Stromal cell of bone marrow (primary cell): Measurements from ENCODE around the gene APRT.

Experiments
- DNase-seq: peaks from one replicate; pipeline ENCODE4 v3.0.0-alpha.2; 2012; ENCODE audit warnings: low read depth

The APRT gene

GRCh38 chr16:88811769-88812512 is at the start of gene APRT:
TSS of gene APRT (minus strand) at chr16:88811928. CDS start at chr16:88811899, 29 bp downstream.
- peak; percentile 84 for DNase-seq

DNA sequence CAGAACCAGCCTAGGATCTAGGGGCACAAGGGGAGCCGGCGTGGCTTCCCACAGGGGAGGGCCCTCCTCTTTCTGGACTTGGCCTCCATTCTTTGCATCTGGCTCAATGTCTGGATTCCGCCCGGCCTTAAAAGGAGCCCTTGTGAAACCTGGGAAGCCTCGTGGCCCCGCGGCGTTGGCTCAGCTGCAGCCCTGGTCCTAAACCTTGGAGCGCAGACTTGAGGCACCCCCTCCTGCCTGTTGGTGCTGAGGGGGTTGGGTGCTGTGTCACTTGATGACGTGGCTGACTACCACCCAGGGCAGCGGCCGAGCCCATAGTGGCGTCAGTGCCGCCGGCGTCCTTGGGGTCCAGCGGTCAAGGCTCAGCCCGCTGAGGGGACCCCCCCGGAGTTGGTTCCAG is 49.6 kb upstream of the APRT start:
- DNase-seq: no peak

GRCh38 chr16:88859381-88860091 is 47.8 kb upstream of the APRT start:
- DNase-seq: no peak

DNA sequence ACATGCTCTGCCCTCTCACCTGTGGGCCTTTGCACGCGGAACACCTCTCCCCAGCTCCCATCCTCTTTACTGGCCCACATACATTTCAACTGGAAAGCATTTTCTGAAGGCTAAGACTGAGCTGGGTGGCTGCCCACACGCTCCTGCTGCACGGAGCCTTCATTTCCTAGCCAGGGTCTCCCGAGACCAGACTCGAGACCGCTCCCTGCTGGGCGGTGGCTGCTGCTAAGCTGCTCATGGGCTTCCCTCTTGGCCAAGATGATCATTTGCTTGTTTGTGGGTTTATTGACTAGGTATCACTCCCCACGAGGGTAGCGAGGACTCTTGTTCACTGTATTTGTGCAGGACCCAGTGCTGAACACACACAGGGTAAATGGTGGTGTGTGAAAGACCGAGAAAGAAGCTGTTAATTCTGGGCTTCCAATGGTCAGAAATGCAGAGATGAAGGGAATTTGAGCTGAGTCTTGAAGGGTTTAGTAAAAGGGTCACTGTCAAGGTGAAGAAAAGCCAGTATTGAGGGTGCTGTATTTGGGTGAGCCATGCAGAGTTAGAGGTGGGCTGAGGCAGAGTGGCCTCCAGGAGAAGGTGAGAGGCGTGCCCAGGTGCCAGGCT is 46.1 kb upstream of the APRT start:
- peak; percentile 60 for DNase-seq

- peak; percentile 85 for DNase-seq
Observed at GRCh38 chr16:88856828-88857727, 45.4 kb upstream of the APRT start, which contains the start of the genes GALNS and TRAPPC2L. TSS of gene GALNS (minus strand) at chr16:88856947. CDS start at chr16:88856877, 70 bp downstream. TSS of gene TRAPPC2L (plus strand) at chr16:88857127. CDS start at chr16:88857151, 24 bp downstream.

DNA sequence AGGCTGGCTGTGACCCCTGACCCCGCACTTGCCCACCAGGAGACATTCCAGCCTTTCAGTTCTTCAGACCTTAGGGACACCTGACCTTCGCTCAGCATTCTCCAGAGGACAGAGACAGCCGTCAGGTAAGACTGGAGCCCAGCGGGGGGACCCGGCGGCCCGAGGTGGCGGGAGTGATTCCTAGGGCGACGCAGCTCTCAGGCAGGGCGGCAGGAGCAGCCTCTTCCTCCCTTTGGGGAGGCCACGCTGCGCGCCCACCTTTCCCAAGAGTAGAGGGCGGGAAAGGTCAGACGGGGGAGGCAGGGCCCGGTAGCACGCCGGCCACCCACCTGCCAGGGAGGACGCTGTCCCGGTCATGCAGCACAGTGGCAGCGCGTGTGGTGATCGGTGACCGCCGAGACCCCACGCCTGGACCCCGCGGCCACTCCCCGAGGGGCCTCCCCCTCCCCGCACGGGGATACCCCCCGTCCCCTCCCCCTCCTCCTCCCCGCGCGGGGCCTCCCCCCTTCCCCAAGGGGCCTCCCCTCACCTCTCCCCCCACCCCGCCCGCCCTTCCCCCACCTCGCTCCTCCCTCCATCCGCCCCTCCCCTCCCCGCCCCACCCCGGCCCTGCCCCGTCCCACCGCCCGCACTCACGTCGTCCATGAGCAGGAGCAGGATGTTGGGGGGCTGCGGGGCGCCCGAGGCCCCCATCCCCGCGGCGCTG is 44.5 kb upstream of the APRT start:
- no peak for DNase-seq

GRCh38 chr16:88855736-88856121 is 44.0 kb upstream of the APRT start:
- no peak for DNase-seq

- no peak for DNase-seq
Observed at GRCh38 chr16:88855176-88855575, 43.4 kb upstream of the APRT start.

DNA sequence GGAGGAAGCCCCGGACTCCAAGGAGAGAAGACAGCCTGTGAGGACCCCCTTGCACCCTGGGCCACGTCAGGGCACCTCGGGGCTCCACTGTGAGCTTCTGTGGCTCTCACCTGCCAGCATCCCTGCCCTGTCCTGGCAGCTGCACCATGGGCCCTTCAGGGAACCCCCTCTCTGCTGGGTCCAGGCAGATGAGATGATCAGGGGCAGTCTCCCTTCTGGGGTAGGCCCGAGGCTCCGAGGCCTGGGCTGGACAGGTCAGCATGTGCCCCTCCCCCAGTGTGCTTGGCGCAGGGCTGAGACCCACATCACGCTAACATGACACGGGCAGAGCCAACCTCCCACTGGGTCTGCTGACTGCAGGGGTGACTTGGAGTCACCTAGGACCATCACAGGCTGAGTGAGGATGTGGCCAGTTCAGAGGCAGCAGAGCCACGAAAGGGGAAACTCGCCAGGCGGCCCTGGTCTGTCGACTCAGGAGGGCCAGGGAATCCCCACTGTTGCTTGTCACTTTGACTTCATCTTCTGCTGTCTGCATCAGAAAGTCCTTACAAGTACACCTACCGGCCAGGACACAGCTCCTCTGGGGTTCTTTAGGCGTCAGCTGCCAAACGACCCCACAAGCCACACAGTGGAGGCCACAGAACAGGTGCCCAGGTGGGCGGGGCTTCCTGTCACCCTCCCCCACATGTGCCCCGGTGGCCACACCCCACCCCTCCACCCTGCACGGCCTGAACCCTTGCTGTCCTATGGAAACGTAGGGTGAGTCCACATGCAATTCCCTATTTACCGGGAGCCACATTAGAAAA is 42.8 kb upstream of the APRT start:
- no peak for DNase-seq

- DNase-seq: no peak
Observed at GRCh38 chr16:88853325-88853941, 41.7 kb upstream of the APRT start.

DNA sequence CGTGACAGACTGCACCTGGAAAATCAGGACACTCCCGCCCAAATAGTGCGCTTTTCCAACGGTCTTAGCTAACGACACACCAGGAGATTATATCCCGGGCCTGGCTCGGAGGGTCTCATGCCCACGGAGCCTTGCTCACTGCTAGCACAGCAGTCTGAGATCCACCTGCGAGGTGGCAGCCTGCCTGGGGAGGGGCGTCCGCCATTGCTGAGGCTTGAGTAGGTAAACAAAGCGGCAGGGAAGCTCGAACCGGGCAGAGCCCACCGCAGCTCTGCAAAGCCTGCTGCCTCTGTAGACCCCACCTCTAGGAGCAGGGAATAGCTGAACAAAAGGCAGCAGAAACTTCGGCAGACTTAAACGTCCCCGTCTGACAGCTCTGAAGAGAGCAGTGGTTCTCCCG is 39.9 kb upstream of the APRT start:
- no peak for DNase-seq

DNA sequence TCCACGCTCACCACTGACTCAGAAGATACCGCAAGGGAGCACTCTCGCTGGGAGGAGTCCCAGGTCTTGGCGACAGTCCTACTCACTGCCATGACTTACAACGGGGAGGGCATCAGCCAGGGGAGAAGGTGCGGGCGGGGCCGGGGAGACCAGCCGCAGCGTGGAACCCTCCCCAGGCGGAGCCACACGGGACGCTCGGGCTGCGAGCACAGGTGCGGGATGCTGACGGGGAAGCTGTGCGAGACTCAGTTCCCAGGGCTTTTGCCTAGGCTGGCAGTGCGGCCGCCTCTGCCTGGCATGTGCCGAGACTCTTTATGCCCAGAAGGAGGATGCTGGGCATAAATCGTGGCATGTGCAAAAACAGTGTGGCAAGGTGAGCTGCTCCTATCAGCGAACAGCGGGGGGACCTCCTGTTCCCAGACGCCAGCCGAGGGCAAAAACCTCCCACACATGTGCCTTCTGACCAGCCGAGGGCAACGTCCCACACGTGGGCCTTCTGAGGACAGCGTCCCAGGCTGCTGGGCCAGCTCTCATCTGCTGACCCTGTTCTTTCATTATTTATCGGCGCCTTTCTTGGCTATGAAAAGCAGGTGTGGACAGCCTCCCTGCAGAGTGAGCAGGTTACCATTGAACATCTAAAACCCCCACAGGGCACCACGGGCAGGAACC is 38.9 kb upstream of the APRT start:
- DNase-seq: no peak

DNA sequence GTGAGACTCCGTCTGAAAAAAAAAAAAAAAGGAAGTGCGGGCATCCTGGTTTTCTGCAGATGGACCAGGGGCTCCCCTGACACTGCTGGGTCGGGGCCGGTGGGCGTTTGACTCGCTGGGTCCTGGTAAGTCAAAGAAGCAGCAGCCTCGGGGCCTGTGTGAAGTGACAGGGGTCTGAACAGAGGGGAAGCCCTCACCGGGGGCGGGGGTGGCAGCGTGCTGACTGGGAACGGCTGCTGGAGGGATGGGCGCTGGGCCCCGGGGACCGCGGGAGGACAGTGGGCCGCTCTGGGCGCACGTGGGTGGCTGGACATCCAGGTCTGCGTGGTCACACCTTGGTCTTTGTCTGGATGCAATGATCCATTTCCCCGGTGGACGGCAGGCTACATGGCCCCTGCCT is 36.8 kb upstream of the APRT start:
- no peak for DNase-seq

DNA sequence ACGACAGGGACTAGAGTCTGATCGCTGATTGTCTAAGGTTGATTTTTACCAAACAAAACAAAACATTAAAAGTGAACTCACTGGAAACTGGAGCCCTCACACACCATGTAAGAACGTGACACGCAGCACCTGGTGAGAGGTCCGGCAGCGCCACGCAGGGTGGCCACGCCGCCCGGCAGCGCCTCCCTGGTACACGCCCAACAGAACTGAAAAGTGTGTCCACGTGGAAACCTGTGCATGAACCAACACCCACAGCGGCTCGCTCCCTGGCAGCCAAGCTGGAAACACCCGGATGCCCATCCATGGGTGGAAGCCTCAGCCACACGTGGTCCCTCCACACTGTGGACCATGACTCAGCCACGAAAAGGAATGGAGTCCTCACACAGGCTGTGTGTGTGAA is 35.9 kb upstream of the APRT start:
- no peak for DNase-seq

DNA sequence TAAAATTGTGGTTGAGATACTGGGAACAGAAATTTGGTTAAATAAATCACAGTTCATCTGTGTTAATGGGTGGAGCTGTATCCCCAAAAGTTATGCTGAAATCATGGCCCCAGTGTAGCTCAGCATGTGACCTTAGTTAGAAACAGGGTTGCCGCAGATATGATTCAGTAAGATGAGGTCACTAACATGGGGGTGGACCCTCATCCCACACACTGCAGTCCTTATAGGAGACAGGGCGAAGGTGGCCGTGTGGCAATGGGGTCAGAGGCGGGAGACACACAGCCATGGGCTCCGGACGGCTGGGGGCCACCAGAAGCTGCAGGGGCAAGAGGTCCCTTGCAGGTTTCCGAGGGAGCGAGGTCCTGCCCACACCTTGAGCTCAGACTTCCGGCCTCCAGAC is 34.4 kb upstream of the APRT start:
- no peak for DNase-seq

GRCh38 chr16:88844419-88845036 is 32.8 kb upstream of the APRT start:
- no peak for DNase-seq

DNA sequence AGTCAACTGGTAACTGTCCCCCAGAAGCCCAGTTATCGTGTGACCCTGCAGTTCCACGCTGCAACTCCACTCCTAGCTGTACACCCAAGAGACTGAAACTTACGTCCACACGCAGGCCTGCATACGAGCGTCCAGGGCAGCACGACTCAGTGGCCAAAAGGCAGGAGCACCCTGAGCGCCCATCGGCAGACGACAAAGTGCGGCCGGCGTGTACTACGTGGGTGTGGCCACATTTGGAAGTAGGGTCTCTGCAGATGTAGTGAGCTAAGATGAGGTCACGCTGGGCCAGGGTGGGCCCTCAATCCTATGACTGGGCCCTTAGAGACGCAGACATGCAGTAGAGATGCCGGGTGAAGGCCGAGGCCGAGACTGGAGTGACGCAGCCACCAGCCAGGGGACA is 31.5 kb upstream of the APRT start:
- DNase-seq: no peak

DNA sequence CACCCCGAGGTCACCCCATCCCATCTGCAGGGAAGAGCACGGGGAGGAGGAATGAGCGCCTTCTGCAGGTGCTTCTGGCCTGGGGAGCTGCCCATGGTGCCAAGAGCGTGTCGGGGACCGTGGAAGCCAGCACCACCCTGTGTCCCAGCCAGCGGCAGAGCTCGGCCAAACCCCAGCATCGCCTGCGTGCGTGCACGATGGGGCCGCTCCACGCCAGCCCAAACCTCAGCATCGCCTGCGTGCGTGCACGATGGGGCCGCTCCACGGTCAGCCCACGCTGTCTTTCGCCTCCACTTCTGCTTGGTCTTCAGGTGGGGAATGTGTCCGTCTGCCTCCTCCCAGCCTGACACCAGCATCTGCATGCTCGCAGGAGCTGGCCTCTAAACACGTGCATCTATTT is 31.1 kb upstream of the APRT start:
- DNase-seq: no peak

DNA sequence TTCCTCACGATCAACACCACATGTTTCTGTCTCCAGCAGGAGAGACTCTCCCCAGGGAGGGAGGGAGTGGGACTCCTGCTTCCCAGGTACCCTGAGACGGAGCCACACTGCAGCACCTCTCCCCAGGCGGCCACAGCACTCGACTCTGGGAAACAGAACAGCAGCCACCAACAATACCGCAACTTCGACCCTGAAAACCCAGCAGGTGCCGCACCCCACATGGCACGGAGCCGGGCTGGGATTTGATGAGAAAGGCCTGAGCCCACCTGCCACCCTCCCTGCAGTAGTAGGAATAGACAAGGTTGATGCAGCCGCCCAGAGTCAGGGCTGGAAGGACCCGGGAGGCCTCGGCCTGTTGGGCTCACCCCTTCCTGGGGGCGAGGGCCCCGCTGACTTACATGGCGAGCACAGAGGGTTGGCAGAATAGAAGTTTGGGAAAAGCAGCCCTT is 30.6 kb upstream of the APRT start:
- no peak for DNase-seq
